ENCODE measurements around the gene MAP1B. TPM values are rescaled to one million over a fixed set of nuclear protein-coding genes. Genes with fewer than 3 reads are reported as not detected.

MAP1B gene
- total and polyA plus RNA-seq, 9 of the 15 experiments (the other 6 are each of a cell fraction or from before 2014, with no cell fraction given) = 5.2 to 66.1 (median 17.3) TPM

GRCh38 chr5:72231991-72232703 lies 124.9 kb downstream of the MAP1B start (continued):
- TF ChIP-seq, protein P1, sequence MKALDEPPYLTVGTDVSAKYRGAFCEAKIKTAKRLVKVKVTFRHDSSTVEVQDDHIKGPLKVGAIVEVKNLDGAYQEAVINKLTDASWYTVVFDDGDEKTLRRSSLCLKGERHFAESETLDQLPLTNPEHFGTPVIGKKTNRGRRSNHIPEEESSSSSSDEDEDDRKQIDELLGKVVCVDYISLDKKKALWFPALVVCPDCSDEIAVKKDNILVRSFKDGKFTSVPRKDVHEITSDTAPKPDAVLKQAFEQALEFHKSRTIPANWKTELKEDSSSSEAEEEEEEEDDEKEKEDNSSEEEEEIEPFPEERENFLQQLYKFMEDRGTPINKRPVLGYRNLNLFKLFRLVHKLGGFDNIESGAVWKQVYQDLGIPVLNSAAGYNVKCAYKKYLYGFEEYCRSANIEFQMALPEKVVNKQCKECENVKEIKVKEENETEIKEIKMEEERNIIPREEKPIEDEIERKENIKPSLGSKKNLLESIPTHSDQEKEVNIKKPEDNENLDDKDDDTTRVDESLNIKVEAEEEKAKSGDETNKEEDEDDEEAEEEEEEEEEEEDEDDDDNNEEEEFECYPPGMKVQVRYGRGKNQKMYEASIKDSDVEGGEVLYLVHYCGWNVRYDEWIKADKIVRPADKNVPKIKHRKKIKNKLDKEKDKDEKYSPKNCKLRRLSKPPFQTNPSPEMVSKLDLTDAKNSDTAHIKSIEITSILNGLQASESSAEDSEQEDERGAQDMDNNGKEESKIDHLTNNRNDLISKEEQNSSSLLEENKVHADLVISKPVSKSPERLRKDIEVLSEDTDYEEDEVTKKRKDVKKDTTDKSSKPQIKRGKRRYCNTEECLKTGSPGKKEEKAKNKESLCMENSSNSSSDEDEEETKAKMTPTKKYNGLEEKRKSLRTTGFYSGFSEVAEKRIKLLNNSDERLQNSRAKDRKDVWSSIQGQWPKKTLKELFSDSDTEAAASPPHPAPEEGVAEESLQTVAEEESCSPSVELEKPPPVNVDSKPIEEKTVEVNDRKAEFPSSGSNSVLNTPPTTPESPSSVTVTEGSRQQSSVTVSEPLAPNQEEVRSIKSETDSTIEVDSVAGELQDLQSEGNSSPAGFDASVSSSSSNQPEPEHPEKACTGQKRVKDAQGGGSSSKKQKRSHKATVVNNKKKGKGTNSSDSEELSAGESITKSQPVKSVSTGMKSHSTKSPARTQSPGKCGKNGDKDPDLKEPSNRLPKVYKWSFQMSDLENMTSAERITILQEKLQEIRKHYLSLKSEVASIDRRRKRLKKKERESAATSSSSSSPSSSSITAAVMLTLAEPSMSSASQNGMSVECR (CRISPR knock-in tag; IDR thresholded peaks at IDR 0.05) = no peak
- TF ChIP-seq GTF3C2 (IDR thresholded peaks at IDR 0.05; ENCODE audit: borderline replicate concordance, extremely low read depth, insufficient read length) (no peak), DPF2 (IDR thresholded peaks at IDR 0.05) (peak; percentile 71), NR3C1 (CRISPR knock-in tag; IDR thresholded peaks at IDR 0.05) (no peak), ZBTB17 (CRISPR knock-in tag; IDR thresholded peaks at IDR 0.05) (no peak), ESRRA (IDR thresholded peaks at IDR 0.05; ENCODE audit: borderline replicate concordance, low read depth) (peak; percentile 91; the same call in 1 of the 2 replicates), CEBPG (CRISPR knock-in tag; IDR thresholded peaks at IDR 0.05) (peak; percentile 69; the same call in 1 of the 2 replicates), CEBPG (tag; conservative IDR thresholded peaks at IDR 0.05 in 1 of 2, IDR thresholded peaks at IDR 0.05 in 1 of 2) (peak; percentile 88 to 94), ZNF778 (CRISPR knock-in tag; IDR thresholded peaks at IDR 0.05) (no peak), HOXB6 (CRISPR knock-in tag; IDR thresholded peaks at IDR 0.05; ENCODE audit: borderline replicate concordance) (no peak), CBX1 (IDR thresholded peaks at IDR 0.05; ENCODE audit: low read depth) (no peak), ZNF274 (IDR thresholded peaks at IDR 0.05; ENCODE audit: borderline replicate concordance, low read depth, low read length) (no peak), ZBTB5 (IDR thresholded peaks at IDR 0.05) (no peak), CC2D1A (IDR thresholded peaks at IDR 0.05) (no peak), CTCF (IDR thresholded peaks at IDR 0.05 in 2 of 3, conservative IDR thresholded peaks at IDR 0.05 in 1 of 3; ENCODE audit: insufficient read depth in 2 of 3, low read depth in 1 of 3, low read length in 3 of 3) (no peak), ZNF766 (CRISPR knock-in tag; conservative IDR thresholded peaks at IDR 0.05) (no peak), MECOM (CRISPR knock-in tag; IDR thresholded peaks at IDR 0.05) (no peak)

All from K562 (cell line).